ENCODE data around the gene DDX59.

GRCh38 chr1:200610846-200611245 lies 58.9 kb downstream of the DDX59 start:
- TF ChIP-seq CTCF (IDR thresholded peaks at IDR 0.05) (no peak), POLR2A (IDR thresholded peaks at IDR 0.05) (no peak)

Measured in vagina (tissue), 2 donors.